Suprapubic skin (tissue), 3 donors: ENCODE data around the gene ZDHHC1.
A peak's percentile ranks its signal among the peaks of the same experiment; 100 is the strongest.

ENCODE experiments used
- EP300 ChIP-seq: sonication (generic); formaldehyde crosslinking; IDR thresholded peaks from one replicate; pipeline ENCODE4 v1.6.1; 2017; ENCODE audit warnings: antibody characterized with exemption
- POLR2A ChIP-seq, 2 donors: fragments of 450-650 bp; IDR thresholded peaks; one replicate each; pipeline ENCODE4 v1.6.1; 2017; ENCODE audit warnings: antibody characterized with exemption in 2 of 2, mild to moderate bottlenecking in 2 of 2, moderate library complexity in 2 of 2
- TF ChIP-seq, protein P1 (sequence below), 2 donors: fragments of 200-600 bp in 1 of 2; fragments of 450-650 bp in 1 of 2; sonication (generic) in 1 of 2; IDR thresholded peaks; one replicate each; pipeline ENCODE4 v1.5.1; 2016 to 2019; ENCODE audit warnings: antibody characterized with exemption in 2 of 2, mild to moderate bottlenecking in 1 of 2, moderate library complexity in 1 of 2

DNA sequence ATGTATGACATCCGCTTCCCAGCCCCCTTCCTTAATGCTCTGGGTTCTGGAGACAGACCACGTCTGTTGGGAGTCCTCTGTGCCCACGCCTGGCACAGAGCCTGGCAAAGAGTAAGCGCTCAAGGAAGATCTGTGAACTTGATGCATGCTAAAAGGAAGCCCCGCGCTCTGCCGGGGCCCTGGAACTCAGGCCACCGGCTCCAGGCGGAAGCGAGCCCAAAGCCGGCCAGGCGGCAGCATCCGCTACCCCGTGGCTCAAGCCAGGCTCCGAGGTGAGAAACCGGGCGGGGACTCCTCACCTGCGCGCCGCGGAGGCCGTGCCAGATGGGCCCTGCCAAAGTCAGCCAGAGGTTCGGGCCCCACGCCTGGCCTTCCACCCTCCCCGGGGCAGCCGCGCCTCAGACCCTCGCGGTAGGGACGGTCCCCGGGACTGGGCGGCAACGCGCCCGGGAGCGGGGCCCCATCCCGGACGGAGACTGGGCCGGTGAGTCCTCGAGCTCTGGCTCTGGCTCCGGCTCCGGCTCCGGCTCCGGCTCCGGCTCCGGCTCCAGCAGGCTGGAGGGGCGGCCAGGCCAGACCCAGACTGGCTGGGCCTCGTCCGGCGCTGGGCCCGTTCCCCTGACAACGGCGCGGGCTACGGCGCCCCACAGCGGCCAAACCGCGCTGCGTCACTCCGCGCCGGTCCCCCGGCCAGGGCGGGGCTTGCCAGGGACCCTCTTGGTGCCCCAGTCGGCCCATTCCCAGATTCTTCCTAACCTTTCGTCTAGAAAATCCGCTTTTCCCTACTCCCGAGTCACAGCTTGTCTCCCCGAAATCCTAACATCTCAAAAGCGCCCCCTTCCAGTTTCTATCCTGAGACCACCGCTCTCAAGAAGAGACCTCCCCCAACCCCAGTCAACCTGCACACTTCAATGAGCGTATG, at the start of gene ZDHHC1:
- no peak for TF ChIP-seq EP300
- TF ChIP-seq, protein P1, sequence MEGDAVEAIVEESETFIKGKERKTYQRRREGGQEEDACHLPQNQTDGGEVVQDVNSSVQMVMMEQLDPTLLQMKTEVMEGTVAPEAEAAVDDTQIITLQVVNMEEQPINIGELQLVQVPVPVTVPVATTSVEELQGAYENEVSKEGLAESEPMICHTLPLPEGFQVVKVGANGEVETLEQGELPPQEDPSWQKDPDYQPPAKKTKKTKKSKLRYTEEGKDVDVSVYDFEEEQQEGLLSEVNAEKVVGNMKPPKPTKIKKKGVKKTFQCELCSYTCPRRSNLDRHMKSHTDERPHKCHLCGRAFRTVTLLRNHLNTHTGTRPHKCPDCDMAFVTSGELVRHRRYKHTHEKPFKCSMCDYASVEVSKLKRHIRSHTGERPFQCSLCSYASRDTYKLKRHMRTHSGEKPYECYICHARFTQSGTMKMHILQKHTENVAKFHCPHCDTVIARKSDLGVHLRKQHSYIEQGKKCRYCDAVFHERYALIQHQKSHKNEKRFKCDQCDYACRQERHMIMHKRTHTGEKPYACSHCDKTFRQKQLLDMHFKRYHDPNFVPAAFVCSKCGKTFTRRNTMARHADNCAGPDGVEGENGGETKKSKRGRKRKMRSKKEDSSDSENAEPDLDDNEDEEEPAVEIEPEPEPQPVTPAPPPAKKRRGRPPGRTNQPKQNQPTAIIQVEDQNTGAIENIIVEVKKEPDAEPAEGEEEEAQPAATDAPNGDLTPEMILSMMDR (IDR thresholded peaks at IDR 0.05): peak; percentile 10 to 46
- peak in 1 of 2 donors; percentile 45 for TF ChIP-seq POLR2A (IDR thresholded peaks at IDR 0.05)
